H9 (cell line): ENCODE data around the gene OTOF. TPM values are rescaled to one million over a fixed set of nuclear protein-coding genes. Genes with fewer than 3 reads are reported as not detected.

Source experiments
- DNase-seq: peaks from one replicate; pipeline ENCODE4 v3.0.0-alpha.2; 2017
- H2AFZ ChIP-seq: one replicate; pipeline ENCODE4 v1.6.1; 2013; ENCODE audit warnings: mild to moderate bottlenecking, low read length, control low read depth, moderate library complexity
- H2AK5ac ChIP-seq: 2 replicates; pipeline ENCODE4 v1.6.1; 2013; ENCODE audit warnings: low read length, control low read depth, mixed read lengths; ENCODE audit not compliant: insufficient read length
- H2BK120ac ChIP-seq: one replicate; pipeline ENCODE4 v1.6.1; 2013; ENCODE audit warnings: low read depth, mild to moderate bottlenecking, low read length, control low read depth, inconsistent platforms; ENCODE audit not compliant: poor library complexity, severe bottlenecking
- H2BK12ac ChIP-seq: 2 replicates; pipeline ENCODE4 v1.6.1; 2013; ENCODE audit warnings: low read length, control low read depth, mixed read lengths, low read depth; ENCODE audit not compliant: insufficient read length
- H2BK15ac ChIP-seq: 2 replicates; pipeline ENCODE4 v1.6.1; 2013; ENCODE audit warnings: low read depth, low read length, control low read depth
- H2BK20ac ChIP-seq: one replicate; pipeline ENCODE4 v1.6.1; 2013; ENCODE audit warnings: low read depth, mild to moderate bottlenecking, low read length, control low read depth, inconsistent platforms; ENCODE audit not compliant: poor library complexity, severe bottlenecking
- H2BK5ac ChIP-seq: 2 replicates; pipeline ENCODE4 v1.6.1; 2013; ENCODE audit warnings: low read length, control low read depth, mixed read lengths; ENCODE audit not compliant: insufficient read length
- H3K14ac ChIP-seq: 2 replicates; pipeline ENCODE4 v1.6.1; 2013; ENCODE audit warnings: low read length, control low read depth; ENCODE audit not compliant: insufficient read depth
- H3K18ac ChIP-seq: 2 replicates; pipeline ENCODE4 v1.6.1; 2013; ENCODE audit warnings: low read depth, mild to moderate bottlenecking, mixed read lengths, low read length, control low read depth; ENCODE audit not compliant: insufficient read length
- H3K23ac ChIP-seq: 2 replicates; pipeline ENCODE4 v1.6.1; 2013; ENCODE audit warnings: low read length, control low read depth, mixed read lengths, low read depth; ENCODE audit not compliant: insufficient read length
- H3K23me2 ChIP-seq: 2 replicates; pipeline ENCODE4 v1.6.1; 2013; ENCODE audit warnings: low read depth, mild to moderate bottlenecking, mixed read lengths, low read length, control low read depth; ENCODE audit not compliant: insufficient read length, poor library complexity, severe bottlenecking
- H3K27ac ChIP-seq: 2 replicates; pipeline ENCODE4 v1.5.1; 2013; ENCODE audit warnings: low read length, control low read depth, mixed read lengths, low read depth; ENCODE audit not compliant: insufficient read length
- H3K27me3 ChIP-seq: 2 replicates; pipeline ENCODE4 v1.6.1; 2013; ENCODE audit warnings: low read length, control low read depth, inconsistent platforms; ENCODE audit not compliant: insufficient read depth
- H3K4ac ChIP-seq: 2 replicates; pipeline ENCODE4 v1.6.1; 2013; ENCODE audit warnings: low read depth, mild to moderate bottlenecking, control low read depth, inconsistent platforms, low read length, moderate library complexity
- H3K4me1 ChIP-seq: 2 replicates; pipeline ENCODE4 v1.6.1; 2013; ENCODE audit warnings: low read length, control low read depth, inconsistent platforms; ENCODE audit not compliant: insufficient read depth
- H3K4me2 ChIP-seq: 2 replicates; pipeline ENCODE4 v1.6.1; 2013; ENCODE audit warnings: low read length, control low read depth, mixed read lengths; ENCODE audit not compliant: insufficient read length, insufficient read depth
- H3K56ac ChIP-seq: 2 replicates; pipeline ENCODE4 v1.6.1; 2013; ENCODE audit warnings: low read depth, mild to moderate bottlenecking, mixed read lengths, low read length, control low read depth; ENCODE audit not compliant: insufficient read length
- H3K79me1 ChIP-seq: 2 replicates; pipeline ENCODE4 v1.6.1; 2013; ENCODE audit warnings: low read depth, mild to moderate bottlenecking, moderate library complexity, low read length, control low read depth, inconsistent platforms; ENCODE audit not compliant: insufficient read depth, poor library complexity, severe bottlenecking
- H3K79me2 ChIP-seq: 2 replicates; pipeline ENCODE4 v1.6.1; 2013; ENCODE audit warnings: low read length, control low read depth, inconsistent platforms; ENCODE audit not compliant: insufficient read depth
- H3K9ac ChIP-seq: 2 replicates; pipeline ENCODE4 v1.6.1; 2013; ENCODE audit warnings: low read length, control low read depth, mixed read lengths; ENCODE audit not compliant: insufficient read length; ENCODE audit errors: extremely low read depth
- H3K9me3 ChIP-seq: one replicate; pipeline ENCODE4 v1.6.1; 2013; ENCODE audit warnings: low read depth, low read length, inconsistent platforms; ENCODE audit not compliant: control insufficient read depth
- H3T11ph ChIP-seq: one replicate; pipeline ENCODE4 v1.6.1; 2013; ENCODE audit warnings: mild to moderate bottlenecking, low read length, control low read depth, inconsistent platforms
- H4K20me1 ChIP-seq: one replicate; pipeline ENCODE4 v1.6.1; 2013; ENCODE audit not compliant: control insufficient read depth, insufficient read length, insufficient read depth
- H4K5ac ChIP-seq: 2 replicates; pipeline ENCODE4 v1.6.1; 2013; ENCODE audit warnings: low read depth, mild to moderate bottlenecking, mixed read lengths, low read length, control low read depth; ENCODE audit not compliant: insufficient read length
- H4K8ac ChIP-seq: replicated peaks from 2 replicates; pipeline ENCODE4 v1.6.1; 2013; ENCODE audit warnings: low read length, control low read depth, mixed read lengths, low read depth; ENCODE audit not compliant: insufficient read length
- H4K91ac ChIP-seq: 2 replicates; pipeline ENCODE4 v1.6.1; 2013; ENCODE audit warnings: low read depth, mild to moderate bottlenecking, moderate library complexity, mixed read lengths, low read length, control low read depth; ENCODE audit not compliant: insufficient read length
- H3K27ac Mint-ChIP-seq, 3 experiments: 2 replicates in 2 of 3; 3 replicates in 1 of 3; pipeline ENCODE4 v1.8.0; 2020 to 2021; ENCODE audit warnings: mixed read lengths in 3 of 3, mild to moderate bottlenecking in 1 of 3, moderate library complexity in 1 of 3
- H3K27me3 Mint-ChIP-seq: 2 replicates; pipeline ENCODE4 v1.8.0; 2021; ENCODE audit warnings: low read depth, mild to moderate bottlenecking, moderate library complexity, mixed read lengths
- H3K36me3 Mint-ChIP-seq, 3 experiments: 2 replicates in 2 of 3; 3 replicates in 1 of 3; pipeline ENCODE4 v1.8.0; 2020 to 2021; ENCODE audit warnings: low read depth in 3 of 3, mixed read lengths in 3 of 3; ENCODE audit not compliant: insufficient read depth in 1 of 3
- H3K4me1 Mint-ChIP-seq, 2 experiments: 2 replicates each; pipeline ENCODE4 v1.8.0; 2020; ENCODE audit warnings: mixed read lengths in 2 of 2
- H3K4me3 Mint-ChIP-seq, 2 experiments: 2 replicates in 1 of 2; 3 replicates in 1 of 2; pipeline ENCODE4 v1.8.0; 2020 to 2021; ENCODE audit warnings: mild to moderate bottlenecking in 2 of 2, mixed read lengths in 2 of 2, moderate library complexity in 1 of 2
- H3K9me3 Mint-ChIP-seq, 2 experiments: 2 replicates in 1 of 2; 3 replicates in 1 of 2; pipeline ENCODE4 v1.8.0; 2020; ENCODE audit warnings: mild to moderate bottlenecking in 2 of 2, mixed read lengths in 2 of 2, moderate library complexity in 1 of 2
- WGBS: extraction: QIAGEN DNeasy Blood & Tissue Kit; methylation state at CpG from one replicate; pipeline ENCODE4 v1.1.7; 2013; ENCODE audit warnings: missing lambda C conversion rate, low lambda C conversion rate, mixed read lengths; ENCODE audit not compliant: insufficient read length; ENCODE audit errors: extremely low coverage; 5-methylcytosine and 5-hydroxymethylcytosine counted together
- total RNA-seq: library from RNA; stranded (reverse); gene quantifications from 2 replicates; pipeline ENCODE4 v1.2.1, GENCODE V29; 2021
- TF ChIP-seq, protein P1 (sequence below): fragments of 200-600 bp; sonication (generic); conservative IDR thresholded peaks from 3 replicates; pipeline ENCODE4 v1.8.0; 2021; ENCODE audit warnings: antibody characterized with exemption, mild to moderate bottlenecking

OTOF gene
- total RNA-seq, 1 experiment from 2014 or later, result 0.35 TPM

DNA sequence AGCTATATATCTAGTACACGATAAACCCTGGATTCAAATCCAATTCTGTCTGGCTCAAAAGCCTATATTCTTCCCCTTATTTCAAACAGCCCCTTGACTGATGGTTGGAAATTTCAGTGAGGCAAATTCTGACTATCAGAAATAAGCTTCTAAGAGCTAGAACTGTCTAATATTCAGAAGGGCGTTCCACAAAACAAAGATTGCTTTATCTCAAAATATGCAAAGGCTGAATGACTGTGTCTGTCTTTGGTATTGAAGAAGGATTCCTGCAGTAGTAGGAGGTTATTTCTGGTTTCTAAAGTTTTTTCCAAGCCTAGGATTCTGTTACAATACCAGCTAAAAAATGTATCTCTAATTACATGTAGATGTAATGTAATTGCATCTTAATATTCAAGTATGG, 45.1 kb downstream of the OTOF start:
- Mint-ChIP-seq H3K27me3 (peaks cover 3% of the 10 kb centered on the region; the same call in 1 of the 2 replicates), H3K36me3 (no peaks in the 10 kb centered on the region), H3K4me3 (no peak overlapping the region), H3K9me3 (no peaks in the 10 kb centered on the region), H3K27ac (no peak overlapping the region), H3K4me1 (peaks cover 0 to 7% of the 10 kb centered on the region in 2 experiments; a peak in 1 of 4 replicates)
- no peak overlapping the region for H3K14ac ChIP-seq
- H3K56ac ChIP-seq, result no peak overlapping the region
- no peak overlapping the region for H3K18ac ChIP-seq
- no peak overlapping the region for H3K9ac ChIP-seq
- H3K4ac ChIP-seq, result no peak overlapping the region
- no peaks in the 10 kb centered on the region for H4K20me1 ChIP-seq
- H3K23ac ChIP-seq, result no peak overlapping the region
- H3K4me1 ChIP-seq, result 0 out of 2 replicates have a peak, but pooled peaks cover 1% of the 10 kb centered on the region
- no peak for DNase-seq
- no peaks in the 10 kb centered on the region for H3K27me3 ChIP-seq
- no peaks in the 10 kb centered on the region for H3K9me3 ChIP-seq
- H3K4me2 ChIP-seq, result no peak overlapping the region
- H4K8ac ChIP-seq, result no peak overlapping the region
- H4K91ac ChIP-seq, result no peak overlapping the region
- H2AK5ac ChIP-seq, result no peak overlapping the region
- H3K79me1 ChIP-seq, result no peaks in the 10 kb centered on the region
- H2BK5ac ChIP-seq, result no peak overlapping the region
- TF ChIP-seq, protein P1, sequence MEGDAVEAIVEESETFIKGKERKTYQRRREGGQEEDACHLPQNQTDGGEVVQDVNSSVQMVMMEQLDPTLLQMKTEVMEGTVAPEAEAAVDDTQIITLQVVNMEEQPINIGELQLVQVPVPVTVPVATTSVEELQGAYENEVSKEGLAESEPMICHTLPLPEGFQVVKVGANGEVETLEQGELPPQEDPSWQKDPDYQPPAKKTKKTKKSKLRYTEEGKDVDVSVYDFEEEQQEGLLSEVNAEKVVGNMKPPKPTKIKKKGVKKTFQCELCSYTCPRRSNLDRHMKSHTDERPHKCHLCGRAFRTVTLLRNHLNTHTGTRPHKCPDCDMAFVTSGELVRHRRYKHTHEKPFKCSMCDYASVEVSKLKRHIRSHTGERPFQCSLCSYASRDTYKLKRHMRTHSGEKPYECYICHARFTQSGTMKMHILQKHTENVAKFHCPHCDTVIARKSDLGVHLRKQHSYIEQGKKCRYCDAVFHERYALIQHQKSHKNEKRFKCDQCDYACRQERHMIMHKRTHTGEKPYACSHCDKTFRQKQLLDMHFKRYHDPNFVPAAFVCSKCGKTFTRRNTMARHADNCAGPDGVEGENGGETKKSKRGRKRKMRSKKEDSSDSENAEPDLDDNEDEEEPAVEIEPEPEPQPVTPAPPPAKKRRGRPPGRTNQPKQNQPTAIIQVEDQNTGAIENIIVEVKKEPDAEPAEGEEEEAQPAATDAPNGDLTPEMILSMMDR, result no peak
- H3K27ac ChIP-seq, result no peak overlapping the region
- no peak overlapping the region for H4K5ac ChIP-seq
- no CpG with 5 or more reads among the region's 2 CpGs for WGBS
- H2BK120ac ChIP-seq, result no peak overlapping the region
- H3K23me2 ChIP-seq, result peaks cover 3% of the 10 kb centered on the region
- H3K79me2 ChIP-seq, result no peaks in the 10 kb centered on the region
- no peak overlapping the region for H2BK20ac ChIP-seq
- no peak overlapping the region for H2BK15ac ChIP-seq
- H2BK12ac ChIP-seq, result no peak overlapping the region
- no peak overlapping the region for H3T11ph ChIP-seq
- H2AFZ ChIP-seq, result no peak overlapping the region
